ENCODE measurements around the gene ACBD4.

GRCh38 chr17:45130681-45131615 lies 4.5 kb upstream of the ACBD4 start:
- TF ChIP-seq POLR2A (IDR thresholded peaks at IDR 0.05) (no peak), POLR2AphosphoS5 (IDR thresholded peaks at IDR 0.05) (no peak), EP300 (IDR thresholded peaks at IDR 0.05) (no peak)
- TF ChIP-seq, protein P1, sequence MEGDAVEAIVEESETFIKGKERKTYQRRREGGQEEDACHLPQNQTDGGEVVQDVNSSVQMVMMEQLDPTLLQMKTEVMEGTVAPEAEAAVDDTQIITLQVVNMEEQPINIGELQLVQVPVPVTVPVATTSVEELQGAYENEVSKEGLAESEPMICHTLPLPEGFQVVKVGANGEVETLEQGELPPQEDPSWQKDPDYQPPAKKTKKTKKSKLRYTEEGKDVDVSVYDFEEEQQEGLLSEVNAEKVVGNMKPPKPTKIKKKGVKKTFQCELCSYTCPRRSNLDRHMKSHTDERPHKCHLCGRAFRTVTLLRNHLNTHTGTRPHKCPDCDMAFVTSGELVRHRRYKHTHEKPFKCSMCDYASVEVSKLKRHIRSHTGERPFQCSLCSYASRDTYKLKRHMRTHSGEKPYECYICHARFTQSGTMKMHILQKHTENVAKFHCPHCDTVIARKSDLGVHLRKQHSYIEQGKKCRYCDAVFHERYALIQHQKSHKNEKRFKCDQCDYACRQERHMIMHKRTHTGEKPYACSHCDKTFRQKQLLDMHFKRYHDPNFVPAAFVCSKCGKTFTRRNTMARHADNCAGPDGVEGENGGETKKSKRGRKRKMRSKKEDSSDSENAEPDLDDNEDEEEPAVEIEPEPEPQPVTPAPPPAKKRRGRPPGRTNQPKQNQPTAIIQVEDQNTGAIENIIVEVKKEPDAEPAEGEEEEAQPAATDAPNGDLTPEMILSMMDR (IDR thresholded peaks at IDR 0.05) = no peak

Measured in suprapubic skin (tissue), 4 donors.